Measurements from ENCODE around the gene CSNK1E.

DNA sequence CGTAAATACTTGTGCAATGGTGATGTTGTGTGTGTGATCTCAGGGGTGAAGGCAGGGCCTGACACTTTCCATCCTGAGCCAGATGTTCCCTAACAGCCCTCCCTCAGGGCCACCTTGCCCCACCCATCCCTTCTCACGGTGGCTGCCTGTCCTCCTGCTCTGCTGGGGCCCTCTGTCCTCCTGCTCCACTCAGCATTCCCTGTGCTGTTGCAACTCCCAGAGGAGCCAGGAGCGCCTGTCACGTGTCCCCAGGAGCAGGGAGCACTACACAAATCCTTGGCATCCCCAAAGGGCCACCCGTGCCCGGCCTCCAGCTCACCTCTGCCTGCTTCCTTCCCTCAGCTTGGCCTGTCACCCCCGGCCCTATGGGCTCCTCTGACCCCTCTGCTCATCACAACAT, 10.2 kb upstream of the CSNK1E start:
- TF ChIP-seq YY1 (IDR thresholded peaks at IDR 0.05; ENCODE audit: insufficient read depth, insufficient read length) (no peak), SUZ12 (IDR thresholded peaks at IDR 0.05; ENCODE audit: extremely low read depth, insufficient read depth, insufficient read length) (no peak), ZNF274 (IDR thresholded peaks at IDR 0.05; ENCODE audit: low read depth, low read length) (no peak)

Data from NT2/D1 (cell line).